Thyroid gland (tissue), 4 donors: ENCODE results near the gene SLC15A4. TPM values are rescaled to one million over a fixed set of nuclear protein-coding genes. Genes with fewer than 3 reads are reported as not detected.

Experiments
- DNase-seq, 2 donors: peaks; one replicate each; pipeline ENCODE4 v3.0.0-alpha.2; 2019
- H3K27ac ChIP-seq, 3 donors: fragments of 200-600 bp; sonication (generic); 1 replicate in 2 of 3; 2 replicates in 1 of 3; pipeline ENCODE4 v1.5.1; 2016 to 2019; ENCODE audit warnings: mild to moderate bottlenecking in 1 of 3, moderate library complexity in 1 of 3
- H3K27me3 ChIP-seq: fragments of 200-600 bp; sonication (generic); one replicate; pipeline ENCODE4 v1.5.1; 2019
- H3K36me3 ChIP-seq, 2 donors: fragments of 200-600 bp; sonication (generic); one replicate each; pipeline ENCODE4 v1.5.1; 2016 to 2019
- H3K4me1 ChIP-seq, 2 donors: fragments of 200-600 bp; sonication (generic); one replicate each; pipeline ENCODE4 v1.5.1; 2017 to 2019
- H3K4me3 ChIP-seq, 3 donors: fragments of 200-600 bp; sonication (generic); replicated peaks in 1 of 3; 1 replicate in 2 of 3; 2 replicates in 1 of 3; pipeline ENCODE4 v1.5.1; 2016; ENCODE audit warnings: mild to moderate bottlenecking in 1 of 3
- H3K9me3 ChIP-seq: fragments of 200-600 bp; sonication (generic); one replicate; pipeline ENCODE4 v1.5.1; 2017
- CTCF ChIP-seq, 6 experiments: fragments of 200-600 bp in 3 of 6; fragments of 450-650 bp in 3 of 6; sonication (generic) in 3 of 6; IDR thresholded peaks; one replicate each; pipeline ENCODE4 v1.5.1; 2016 to 2019; ENCODE audit warnings: antibody characterized with exemption in 6 of 6, mild to moderate bottlenecking in 2 of 6, inconsistent platforms in 1 of 6, moderate library complexity in 1 of 6
- POLR2A ChIP-seq, 2 donors: fragments of 450-650 bp; IDR thresholded peaks; one replicate each; pipeline ENCODE4 v1.6.1; 2017; ENCODE audit warnings: antibody characterized with exemption in 2 of 2, mild to moderate bottlenecking in 2 of 2, moderate library complexity in 1 of 2
- WGBS, 2 donors: methylation state at CpG; one replicate each; pipeline ENCODE4 v1.1.5; 2017; 5-methylcytosine and 5-hydroxymethylcytosine counted together
- intact Hi-C: fragments of 100-400 bp; cut with DNase I; formaldehyde crosslinking; loops from one replicate; pipeline ENCODE4 v1.15.1; 2023
- total RNA-seq, 4 donors: library from RNA; depleted of rRNA; stranded (reverse); fragments of >200 nt; gene quantifications; one replicate each; pipeline ENCODE4 v1.2.3, GENCODE V29; 2016

Gene SLC15A4
- 10 to 100 TPM; 40.4 to 55.6 (median 43.9) TPM for total RNA-seq

GRCh38 chr12:128823916-128824839, at the start of gene SLC15A4:
Gene SLC15A4, minus strand, starts transcription at chr12:128823958. Its CDS starts 15 bp downstream, at chr12:128823943.
- peak; percentile 98 for DNase-seq
- Histone ChIP-seq H3K4me1 (peaks cover 15 to 33% of the 10 kb centered on the region in 2 donors), H3K27ac (peak within 1 kb of the TSS; percentile 65 to 87 (median 67)), H3K36me3 (no peaks in the 10 kb centered on the region), H3K27me3 (no peaks in the 10 kb centered on the region), H3K4me3 (peak within 1 kb of the TSS; percentile 84 to 91 (median 87)), H3K9me3 (no peaks in the 10 kb centered on the region)
- no peak for TF ChIP-seq CTCF (IDR thresholded peaks at IDR 0.05)
- peak; percentile 63 to 96 for TF ChIP-seq POLR2A (IDR thresholded peaks at IDR 0.05)
- WGBS, 2 donors = 12 to 18% methylated on average over 20 to 30 of the region's 63 CpGs
- intact Hi-C loops = no loop called here

GRCh38 chr12:128872303-128872702, 48.5 kb upstream of the SLC15A4 start:
- 86 to 90% methylated on average over 5 of the region's 5 CpGs for WGBS, 2 donors
- no peak for DNase-seq
- no peaks in the 10 kb centered on the region for H3K27me3 ChIP-seq
- intact Hi-C loops = no loop called here
- no peaks in the 10 kb centered on the region for H3K36me3 ChIP-seq
- no peaks in the 10 kb centered on the region for H3K4me1 ChIP-seq
- no peaks in the 10 kb centered on the region for H3K9me3 ChIP-seq
- no peak overlapping the region for H3K27ac ChIP-seq
- TF ChIP-seq POLR2A (IDR thresholded peaks at IDR 0.05) = no peak
- TF ChIP-seq CTCF (IDR thresholded peaks at IDR 0.05) = no peak
- H3K4me3 ChIP-seq = no peak overlapping the region

- WGBS, 2 donors = 57 to 90% methylated on average over 2 of the region's 2 CpGs
These were observed 47.7 kb upstream of the SLC15A4 start for GRCh38 chr12:128871516-128871892.

GRCh38 chr12:128867466-128867865, 43.7 kb upstream of the SLC15A4 start:
- Histone ChIP-seq H3K27ac (no peak overlapping the region), H3K27me3 (no peaks in the 10 kb centered on the region), H3K4me1 (no peaks in the 10 kb centered on the region), H3K9me3 (no peaks in the 10 kb centered on the region), H3K36me3 (no peaks in the 10 kb centered on the region), H3K4me3 (no peak overlapping the region)
- 73 to 76% methylated on average over 13 of the region's 13 CpGs for WGBS, 2 donors
- intact Hi-C loops = no loop called here
- no peak for DNase-seq
- TF ChIP-seq POLR2A (IDR thresholded peaks at IDR 0.05) (no peak), CTCF (IDR thresholded peaks at IDR 0.05) (no peak)

More at GRCh38 chr12:128871516-128871892, 47.7 kb upstream of the SLC15A4 start:
- H3K27me3 ChIP-seq = no peaks in the 10 kb centered on the region
- no peak for DNase-seq
- no peak overlapping the region for H3K4me3 ChIP-seq
- H3K9me3 ChIP-seq = no peaks in the 10 kb centered on the region
- H3K4me1 ChIP-seq = no peaks in the 10 kb centered on the region
- TF ChIP-seq CTCF (IDR thresholded peaks at IDR 0.05) = no peak
- no peak for TF ChIP-seq POLR2A (IDR thresholded peaks at IDR 0.05)
- H3K36me3 ChIP-seq = no peaks in the 10 kb centered on the region
- intact Hi-C loops = no loop called here
- H3K27ac ChIP-seq = no peak overlapping the region

- Histone ChIP-seq H3K4me1 (no peaks in the 10 kb centered on the region), H3K27me3 (no peaks in the 10 kb centered on the region), H3K27ac (no peak overlapping the region), H3K4me3 (no peak overlapping the region), H3K9me3 (no peaks in the 10 kb centered on the region), H3K36me3 (no peaks in the 10 kb centered on the region)
- DNase-seq = no peak
- TF ChIP-seq POLR2A (IDR thresholded peaks at IDR 0.05) (no peak), CTCF (IDR thresholded peaks at IDR 0.05) (no peak)
- 77% methylated on average over 9 of the region's 9 CpGs for WGBS, 2 donors
- intact Hi-C loops = no loop called here
These were observed 40.9 kb upstream of the SLC15A4 start for GRCh38 chr12:128864516-128865186.
